IMR-90 (cell line): ENCODE data around the gene KPTN. TPM values are rescaled to one million over a fixed set of nuclear protein-coding genes. Genes with fewer than 3 reads are reported as not detected.

Experiments used
- ATAC-seq: fragments of 200-7000 bp; cut with Tn5 transposase; 2 replicates; pipeline ENCODE4 v1.9.1; 2020; ENCODE audit warnings: low read depth, mild to moderate bottlenecking, moderate library complexity
- BruUV-seq: library from RNA; stranded (reverse); fragments of 400-500 nt; replicated peaks from 2 replicates; lab custom pipeline; 2021; lab: Mats Ljungman, UMichigan
- CTCF ChIA-PET: fragments of 300-600 bp; formaldehyde crosslinking; extraction: SDS; loops from one replicate; lab custom pipeline; 2021; ENCODE audit warnings: antibody characterized with exemption; lab: Yijun Ruan, JAX
- POLR2A ChIA-PET: fragments of 300-600 bp; sonication (Branson Sonifier 250); formaldehyde crosslinking; loops from one replicate; lab custom pipeline; 2022; ENCODE audit warnings: antibody characterized with exemption; ENCODE audit not compliant: unreplicated experiment; lab: Charles Lee
- DNase-seq: peaks from one replicate; pipeline ENCODE4 v3.0.0; 2013
- H2AFZ ChIP-seq: replicated peaks from 2 replicates; pipeline ENCODE3; 2013; ENCODE audit warnings: low read length, mild to moderate bottlenecking; ENCODE audit not compliant: poor library complexity
- H2AK5ac ChIP-seq: 2 replicates; pipeline ENCODE4 v1.6.1; 2013; ENCODE audit warnings: low read depth, low read length, inconsistent platforms
- H2AK9ac ChIP-seq: replicated peaks from 2 replicates; pipeline ENCODE3; 2013; ENCODE audit warnings: mild to moderate bottlenecking, low read depth, low read length, moderate library complexity; ENCODE audit not compliant: poor library complexity
- H2BK120ac ChIP-seq: 2 replicates; pipeline ENCODE4 v1.6.1; 2013; ENCODE audit warnings: low read depth, low read length, inconsistent platforms
- H2BK15ac ChIP-seq: 3 replicates; pipeline ENCODE4 v1.6.1; 2013; ENCODE audit warnings: low read depth, low read length, inconsistent platforms
- H2BK20ac ChIP-seq: 2 replicates; pipeline ENCODE4 v1.6.1; 2013; ENCODE audit warnings: low read depth, mild to moderate bottlenecking, inconsistent platforms, low read length, moderate library complexity
- H2BK5ac ChIP-seq: 2 replicates; pipeline ENCODE4 v1.6.1; 2013; ENCODE audit warnings: mild to moderate bottlenecking, low read depth, low read length, inconsistent platforms; ENCODE audit not compliant: poor library complexity, severe bottlenecking
- H3K14ac ChIP-seq: replicated peaks from 2 replicates; pipeline ENCODE4 v1.6.1; 2013; ENCODE audit warnings: low read depth, low read length, inconsistent platforms
- H3K18ac ChIP-seq: 2 replicates; pipeline ENCODE4 v1.6.1; 2013; ENCODE audit warnings: low read depth, low read length, control low read depth
- H3K23ac ChIP-seq: 2 replicates; pipeline ENCODE4 v1.6.1; 2013; ENCODE audit warnings: low read depth, low read length, inconsistent platforms
- H3K27ac ChIP-seq: 2 replicates; pipeline ENCODE4 v1.5.1; 2013; ENCODE audit warnings: mild to moderate bottlenecking, control low read depth, low read length; ENCODE audit not compliant: insufficient read depth
- H3K27me3 ChIP-seq: 2 replicates; pipeline ENCODE4 v1.6.1; 2013; ENCODE audit warnings: low read length; ENCODE audit not compliant: control insufficient read depth, insufficient read depth
- H3K36me3 ChIP-seq: 2 replicates; pipeline ENCODE4 v1.6.1; 2013; ENCODE audit warnings: low read length, mixed read lengths; ENCODE audit not compliant: control insufficient read depth, insufficient read depth
- H3K4ac ChIP-seq: 2 replicates; pipeline ENCODE4 v1.6.1; 2013; ENCODE audit warnings: low read depth, low read length, inconsistent platforms
- H3K4me1 ChIP-seq: 2 replicates; pipeline ENCODE4 v1.6.1; 2013; ENCODE audit warnings: low read length, mixed read lengths; ENCODE audit not compliant: control insufficient read depth, insufficient read depth
- H3K4me2 ChIP-seq: 2 replicates; pipeline ENCODE4 v1.6.1; 2013; ENCODE audit warnings: low read depth, mild to moderate bottlenecking, control low read depth, low read length, moderate library complexity
- H3K4me3 ChIP-seq: 2 replicates; pipeline ENCODE4 v1.5.1; 2013; ENCODE audit warnings: low read depth, mild to moderate bottlenecking, control low read depth, low read length, moderate library complexity; ENCODE audit not compliant: insufficient read depth
- H3K56ac ChIP-seq: 2 replicates; pipeline ENCODE4 v1.6.1; 2013; ENCODE audit warnings: low read length, inconsistent platforms; ENCODE audit not compliant: insufficient read depth; ENCODE audit errors: extremely low read depth
- H3K79me1 ChIP-seq, 2 experiments: 2 replicates each; pipeline ENCODE4 v1.6.1; 2013; ENCODE audit warnings: low read length in 2 of 2, inconsistent platforms in 1 of 2, low read depth in 1 of 2
- H3K9ac ChIP-seq: 2 replicates; pipeline ENCODE4 v1.6.1; 2013; ENCODE audit warnings: low read depth, low read length, control low read depth
- H3K9me1 ChIP-seq: 2 replicates; pipeline ENCODE4 v1.6.1; 2013; ENCODE audit warnings: low read length, inconsistent platforms; ENCODE audit not compliant: insufficient read depth
- H3K9me3 ChIP-seq: 2 replicates; pipeline ENCODE4 v1.6.1; 2013; ENCODE audit warnings: low read length; ENCODE audit not compliant: control insufficient read depth, insufficient read depth
- H4K20me1 ChIP-seq: 2 replicates; pipeline ENCODE4 v1.6.1; 2013; ENCODE audit warnings: low read length, inconsistent platforms; ENCODE audit not compliant: insufficient read depth
- H4K5ac ChIP-seq: 2 replicates; pipeline ENCODE4 v1.6.1; 2013; ENCODE audit warnings: mild to moderate bottlenecking, low read depth, low read length, control low read depth
- H4K8ac ChIP-seq, 2 experiments: 2 replicates each; pipeline ENCODE4 v1.6.1; 2013; ENCODE audit warnings: low read depth in 2 of 2, low read length in 2 of 2, control low read depth in 1 of 2, inconsistent platforms in 1 of 2
- H4K91ac ChIP-seq: 2 replicates; pipeline ENCODE4 v1.6.1; 2013; ENCODE audit warnings: low read depth, low read length, inconsistent platforms; ENCODE audit not compliant: insufficient read depth
- BHLHE40 ChIP-seq: fragments of 150-350 bp; IDR thresholded peaks from 2 replicates; pipeline ENCODE4 v1.6.1; 2016; ENCODE audit warnings: mild to moderate bottlenecking, low read depth, low read length
- CEBPB ChIP-seq: IDR thresholded peaks from 2 replicates; pipeline ENCODE4 v1.6.1; 2012; ENCODE audit warnings: low read depth, low read length, improper control_type of control experiment
- CHD1 ChIP-seq: IDR thresholded peaks from 2 replicates; pipeline ENCODE4 v1.6.1; 2012; ENCODE audit warnings: low read depth, low read length, improper control_type of control experiment
- FOS ChIP-seq: fragments of 150-350 bp; IDR thresholded peaks from 2 replicates; pipeline ENCODE4 v1.6.1; 2016; ENCODE audit warnings: low read depth, low read length
- MAFK ChIP-seq: IDR thresholded peaks from 2 replicates; pipeline ENCODE4 v1.6.1; 2012; ENCODE audit warnings: low read depth, low read length, improper control_type of control experiment
- MAZ ChIP-seq: IDR thresholded peaks from 2 replicates; pipeline ENCODE4 v1.6.1; 2012; ENCODE audit warnings: low read depth, mild to moderate bottlenecking, low read length, improper control_type of control experiment, moderate library complexity, borderline replicate concordance
- MXI1 ChIP-seq: IDR thresholded peaks from 2 replicates; pipeline ENCODE4 v1.6.1; 2012; ENCODE audit warnings: low read depth, mild to moderate bottlenecking, low read length, moderate library complexity, borderline replicate concordance
- NFE2L2 ChIP-seq: fragments of 150-350 bp; IDR thresholded peaks from 2 replicates; pipeline ENCODE4 v1.6.1; 2016; ENCODE audit warnings: low read depth, mild to moderate bottlenecking, low read length
- POLR2A ChIP-seq: IDR thresholded peaks from 2 replicates; pipeline ENCODE4 v1.6.1; 2012; ENCODE audit warnings: mild to moderate bottlenecking, low read depth, low read length
- RAD21 ChIP-seq: IDR thresholded peaks from 2 replicates; pipeline ENCODE4 v1.6.1; 2012; ENCODE audit warnings: low read length, improper control_type of control experiment
- RFX5 ChIP-seq: IDR thresholded peaks from 2 replicates; pipeline ENCODE4 v1.8.0; 2012; ENCODE audit warnings: low read depth, mild to moderate bottlenecking, low read length, moderate library complexity
- SMC3 ChIP-seq: fragments of 150-350 bp; IDR thresholded peaks from 2 replicates; pipeline ENCODE4 v1.6.1; 2016; ENCODE audit warnings: low read depth, mild to moderate bottlenecking, antibody characterized with exemption, low read length, moderate library complexity
- WGBS, 2 experiments: methylation state at CpG; one replicate each; pipeline versions ENCODE4 v1.1.5 to v1.1.7; 2013; ENCODE audit warnings: missing lambda C conversion rate in 2 of 2; ENCODE audit not compliant: insufficient read length in 1 of 2; ENCODE audit errors: extremely low coverage in 2 of 2; 5-methylcytosine and 5-hydroxymethylcytosine counted together
- dilution Hi-C: fragments of 300-500 bp; cut with HindIII; formaldehyde crosslinking; loops from one replicate; pipeline ENCODE4 v1.14.3; 2018; ENCODE audit warnings: low sequenced_read_pairs; ENCODE audit not compliant: unreplicated experiment
- in situ Hi-C: fragments of 300-500 bp; cut with MboI; formaldehyde crosslinking; loops from 3 replicates; pipeline ENCODE4 v1.14.3; 2019; ENCODE audit warnings: low sequenced_read_pairs, inconsistent platforms, mixed read lengths
- intact Hi-C: fragments of 100-400 bp; cut with micrococcal nuclease; formaldehyde crosslinking; loops from 2 replicates; pipeline ENCODE4 v1.10.0; 2022
- polyA plus RNA-seq, 3 experiments: library from polyadenylated mRNA; depleted of rRNA; stranded (reverse); fragments of >200 nt; gene quantifications; 2 replicates each; pipeline ENCODE4 v1.2.3, GENCODE V29; 2012; ENCODE audit warnings: low replicate concordance in 1 of 3
- total RNA-seq: library from RNA; depleted of rRNA; stranded (reverse); fragments of >200 nt; gene quantifications from 2 replicates; pipeline ENCODE4 v1.2.3, GENCODE V29; 2012
- TF ChIP-seq, protein P1 (sequence below): conservative IDR thresholded peaks from 2 replicates; pipeline ENCODE4 v1.5.1; 2012; ENCODE audit warnings: mild to moderate bottlenecking, low read depth, low read length, improper control_type of control experiment
- TF ChIP-seq, protein P2 (sequence below): fragments of 150-350 bp; IDR thresholded peaks from 2 replicates; pipeline ENCODE4 v1.6.1; 2017; ENCODE audit warnings: mild to moderate bottlenecking, antibody characterized with exemption, low read length, low read depth

Gene KPTN
- total and polyA plus RNA-seq, 2 of the 4 experiments (the other 2 are of a cell fraction), result 4.1 to 15.4 TPM

DNA sequence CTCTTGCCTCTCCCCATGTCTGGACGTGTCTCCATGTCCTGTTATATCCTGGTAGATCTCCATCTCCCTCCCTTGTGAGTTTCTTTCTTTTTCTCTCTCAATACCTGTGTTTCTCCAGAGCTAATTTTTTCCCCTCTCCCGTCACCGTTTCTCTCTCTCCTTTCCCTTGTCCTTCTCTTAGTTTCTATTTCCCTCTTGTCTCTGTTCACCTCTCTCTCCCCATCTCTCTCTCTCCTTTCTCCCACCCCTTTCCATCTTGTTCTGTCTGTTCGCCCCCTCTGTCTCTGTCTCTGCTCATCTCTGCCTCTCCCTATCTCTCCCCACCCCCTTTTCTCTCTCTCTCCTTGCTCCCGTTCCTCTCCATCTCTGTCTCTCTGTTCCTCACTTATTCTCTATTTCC lies 25.3 kb downstream of the KPTN start:
- Histone ChIP-seq H3K27ac (no peak overlapping the region), H3K18ac (no peak overlapping the region), H3K36me3 (no peaks in the 10 kb centered on the region), H2BK120ac (no peak overlapping the region), H3K56ac (no peak overlapping the region), H2BK15ac (no peak overlapping the region), H3K9me3 (peaks cover 25% of the 10 kb centered on the region), H3K23ac (no peak overlapping the region), H3K14ac (no peak overlapping the region), H2BK5ac (no peak overlapping the region), H3K4me1 (no peaks in the 10 kb centered on the region), H2AFZ (no peak overlapping the region), H3K79me1 (no peaks in the 10 kb centered on the region), H3K9me1 (peaks cover 4% of the 10 kb centered on the region; the same call in 1 of the 2 replicates), H3K4me2 (no peak overlapping the region), H3K27me3 (peaks cover 58% of the 10 kb centered on the region), H4K5ac (no peak overlapping the region), H3K4ac (no peak overlapping the region), H3K4me3 (no peak overlapping the region), H4K91ac (no peak overlapping the region), H4K8ac (no peak overlapping the region), H2AK9ac (no peak overlapping the region), H3K9ac (no peak overlapping the region), H2BK20ac (no peak overlapping the region), H2AK5ac (no peak overlapping the region), H4K20me1 (no peaks in the 10 kb centered on the region)
- CTCF ChIA-PET, result no interaction called here
- intact Hi-C loops, result no loop called here
- BruUV-seq, result no TSS peak
- POLR2A ChIA-PET, result no interaction called here
- DNase-seq (no peak), ATAC-seq (no peak)
- 22% methylated on average over 4 of the region's 5 CpGs; no CpG with 5 or more reads in 1 of the 2 experiments for WGBS, 2 experiments
- in situ Hi-C loops, result no loop called here
- TF ChIP-seq MAZ (no peak), RFX5 (no peak), RAD21 (no peak), CEBPB (no peak), BHLHE40 (no peak), CHD1 (no peak), POLR2A (no peak), MAFK (no peak), NFE2L2 (no peak), SMC3 (no peak), FOS (no peak), MXI1 (no peak)
- TF ChIP-seq, protein P1, sequence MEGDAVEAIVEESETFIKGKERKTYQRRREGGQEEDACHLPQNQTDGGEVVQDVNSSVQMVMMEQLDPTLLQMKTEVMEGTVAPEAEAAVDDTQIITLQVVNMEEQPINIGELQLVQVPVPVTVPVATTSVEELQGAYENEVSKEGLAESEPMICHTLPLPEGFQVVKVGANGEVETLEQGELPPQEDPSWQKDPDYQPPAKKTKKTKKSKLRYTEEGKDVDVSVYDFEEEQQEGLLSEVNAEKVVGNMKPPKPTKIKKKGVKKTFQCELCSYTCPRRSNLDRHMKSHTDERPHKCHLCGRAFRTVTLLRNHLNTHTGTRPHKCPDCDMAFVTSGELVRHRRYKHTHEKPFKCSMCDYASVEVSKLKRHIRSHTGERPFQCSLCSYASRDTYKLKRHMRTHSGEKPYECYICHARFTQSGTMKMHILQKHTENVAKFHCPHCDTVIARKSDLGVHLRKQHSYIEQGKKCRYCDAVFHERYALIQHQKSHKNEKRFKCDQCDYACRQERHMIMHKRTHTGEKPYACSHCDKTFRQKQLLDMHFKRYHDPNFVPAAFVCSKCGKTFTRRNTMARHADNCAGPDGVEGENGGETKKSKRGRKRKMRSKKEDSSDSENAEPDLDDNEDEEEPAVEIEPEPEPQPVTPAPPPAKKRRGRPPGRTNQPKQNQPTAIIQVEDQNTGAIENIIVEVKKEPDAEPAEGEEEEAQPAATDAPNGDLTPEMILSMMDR, result no peak
- TF ChIP-seq, protein P2, sequence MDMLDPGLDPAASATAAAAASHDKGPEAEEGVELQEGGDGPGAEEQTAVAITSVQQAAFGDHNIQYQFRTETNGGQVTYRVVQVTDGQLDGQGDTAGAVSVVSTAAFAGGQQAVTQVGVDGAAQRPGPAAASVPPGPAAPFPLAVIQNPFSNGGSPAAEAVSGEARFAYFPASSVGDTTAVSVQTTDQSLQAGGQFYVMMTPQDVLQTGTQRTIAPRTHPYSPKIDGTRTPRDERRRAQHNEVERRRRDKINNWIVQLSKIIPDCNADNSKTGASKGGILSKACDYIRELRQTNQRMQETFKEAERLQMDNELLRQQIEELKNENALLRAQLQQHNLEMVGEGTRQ, result no peak
- dilution Hi-C loops, result no loop called here
